ENCODE data around the gene RBL2. TPM values are rescaled to one million over a fixed set of nuclear protein-coding genes. Genes with fewer than 3 reads are reported as not detected.
"Not testable (repeated sequence)": the region's sequence is repeated elsewhere in the genome, so short reads cannot be mapped to it uniquely, and the experiment has no call there.

RBL2 gene
- polyA plus RNA-seq, 3 donors from 2014 or later, result 140 to 194 (median 186) TPM

GRCh38 chr16:53503270-53503923 lies 69.1 kb downstream of the RBL2 start:
- peak; percentile 100 for DNase-seq
- peaks cover 49 to 62% of the 10 kb centered on the region in 2 donors for H3K4me1 Mint-ChIP-seq
- H3K27me3 Mint-ChIP-seq (ENCODE audit: low read depth in 3 of 3), result peaks cover 6 to 11% (median 10%) of the 10 kb centered on the region in 3 donors
- no peaks in the 10 kb centered on the region for H3K9me3 Mint-ChIP-seq
- peak overlapping the region; percentile 89 to 96 (median 93) for H3K4me3 Mint-ChIP-seq
- H3K27ac Mint-ChIP-seq, result peak overlapping the region; percentile 80 to 98 (median 93)
- H3K36me3 Mint-ChIP-seq, result peaks cover 0 to 10% (median 4%) of the 10 kb centered on the region in 3 donors

- H3K4me1 Mint-ChIP-seq, result peaks cover 47 to 55% of the 10 kb centered on the region in 2 donors
- peak; percentile 30 to 44 (median 40) for DNase-seq
- H3K27ac Mint-ChIP-seq, result peak overlapping the region; percentile 83 to 98 (median 96)
Observed at GRCh38 chr16:53503991-53504663, 69.9 kb downstream of the RBL2 start.

GRCh38 chr16:53504665-53505064 lies 70.4 kb downstream of the RBL2 start:
- peaks cover 46 to 52% of the 10 kb centered on the region in 2 donors for H3K4me1 Mint-ChIP-seq
- peak overlapping the region; percentile 89 to 96 (median 93) for H3K4me3 Mint-ChIP-seq
- H3K27me3 Mint-ChIP-seq (ENCODE audit: low read depth in 3 of 3), result peaks cover 6 to 11% (median 10%) of the 10 kb centered on the region in 3 donors
- peak overlapping the region; percentile 83 to 98 (median 96) for H3K27ac Mint-ChIP-seq
- H3K9me3 Mint-ChIP-seq, result no peaks in the 10 kb centered on the region
- H3K36me3 Mint-ChIP-seq, result peaks cover 0 to 4% (median 3%) of the 10 kb centered on the region in 3 donors
- no peak for DNase-seq

More at GRCh38 chr16:53503991-53504663, 69.9 kb downstream of the RBL2 start:
- peak overlapping the region; percentile 89 to 96 (median 93) for H3K4me3 Mint-ChIP-seq
- no peaks in the 10 kb centered on the region for H3K9me3 Mint-ChIP-seq
- peaks cover 6 to 11% (median 10%) of the 10 kb centered on the region in 3 donors for H3K27me3 Mint-ChIP-seq (ENCODE audit: low read depth in 3 of 3)
- peaks cover 1 to 5% (median 2%) of the 10 kb centered on the region in 3 donors for H3K36me3 Mint-ChIP-seq

- Mint-ChIP-seq H3K9me3 (no peaks in the 10 kb centered on the region), H3K27me3 (ENCODE audit: low read depth in 3 of 3) (peaks cover 6 to 11% (median 10%) of the 10 kb centered on the region in 3 donors), H3K4me3 (no peak overlapping the region), H3K36me3 (peaks cover 0 to 3% (median 0%) of the 10 kb centered on the region in 3 donors), H3K27ac (peak overlapping the region in 1 of 6 donors; percentile 36), H3K4me1 (peaks cover 50 to 54% of the 10 kb centered on the region in 2 donors)
- no peak for DNase-seq
Observed at GRCh38 chr16:53506254-53506653, 72.0 kb downstream of the RBL2 start.

- Mint-ChIP-seq H3K27ac (no peak overlapping the region), H3K9me3 (no peaks in the 10 kb centered on the region), H3K36me3 (peaks cover 0 to 3% (median 0%) of the 10 kb centered on the region in 3 donors), H3K27me3 (ENCODE audit: low read depth in 3 of 3) (peaks cover 7 to 8% (median 8%) of the 10 kb centered on the region in 3 donors), H3K4me3 (no peak overlapping the region), H3K4me1 (peaks cover 52 to 55% of the 10 kb centered on the region in 2 donors)
- DNase-seq, result no peak
Observed at GRCh38 chr16:53507464-53508179, 73.4 kb downstream of the RBL2 start.

GRCh38 chr16:53509906-53510703 lies 75.8 kb downstream of the RBL2 start:
- Mint-ChIP-seq H3K36me3 (peaks cover 0 to 8% (median 0%) of the 10 kb centered on the region in 3 donors), H3K4me3 (peak overlapping the region; percentile 46 to 77 (median 72)), H3K27me3 (ENCODE audit: low read depth in 3 of 3) (peaks cover 0 to 7% (median 1%) of the 10 kb centered on the region in 3 donors), H3K4me1 (peaks cover 55 to 59% of the 10 kb centered on the region in 2 donors), H3K27ac (peak overlapping the region; percentile 11 to 81 (median 66)), H3K9me3 (no peaks in the 10 kb centered on the region)
- peak; percentile 53 to 59 (median 58) for DNase-seq

- Mint-ChIP-seq H3K36me3 (peaks cover 0 to 8% (median 0%) of the 10 kb centered on the region in 3 donors), H3K27ac (peak overlapping the region; percentile 11 to 88 (median 54)), H3K4me1 (peaks cover 56 to 61% of the 10 kb centered on the region in 2 donors), H3K27me3 (ENCODE audit: low read depth in 3 of 3) (peaks cover 0 to 7% (median 1%) of the 10 kb centered on the region in 3 donors), H3K4me3 (peak overlapping the region in 4 of 5 donors; percentile 67 to 77 (median 74)), H3K9me3 (no peaks in the 10 kb centered on the region)
- no peak for DNase-seq
Observed at GRCh38 chr16:53510704-53511070, 76.4 kb downstream of the RBL2 start.

- Mint-ChIP-seq H3K27me3 (ENCODE audit: low read depth in 3 of 3) (peaks cover 0 to 7% (median 1%) of the 10 kb centered on the region in 3 donors), H3K36me3 (peaks cover 0 to 8% (median 0%) of the 10 kb centered on the region in 3 donors), H3K4me3 (peak overlapping the region in 1 of 5 donors; percentile 3), H3K9me3 (peaks cover 0 to 2% (median 0%) of the 10 kb centered on the region in 6 donors), H3K4me1 (peaks cover 59 to 65% of the 10 kb centered on the region in 2 donors), H3K27ac (peak overlapping the region in 4 of 6 donors; percentile 38 to 88 (median 69))
- DNase-seq, result no peak
Observed at GRCh38 chr16:53511084-53511402, 76.8 kb downstream of the RBL2 start.

GRCh38 chr16:53511403-53512280 lies 77.4 kb downstream of the RBL2 start:
- H3K4me3 Mint-ChIP-seq, result peak overlapping the region in 1 of 5 donors; percentile 46
- peaks cover 0 to 8% (median 0%) of the 10 kb centered on the region in 3 donors for H3K36me3 Mint-ChIP-seq
- peaks cover 0 to 7% (median 1%) of the 10 kb centered on the region in 3 donors for H3K27me3 Mint-ChIP-seq (ENCODE audit: low read depth in 3 of 3)
- peak overlapping the region in 4 of 6 donors; percentile 35 to 88 (median 54) for H3K27ac Mint-ChIP-seq
- no peak for DNase-seq
- peaks cover 63 to 71% of the 10 kb centered on the region in 2 donors for H3K4me1 Mint-ChIP-seq
- peaks cover 0 to 2% (median 0%) of the 10 kb centered on the region in 6 donors for H3K9me3 Mint-ChIP-seq

- Mint-ChIP-seq H3K4me1 (peaks cover 74 to 83% of the 10 kb centered on the region in 2 donors), H3K27ac (peak overlapping the region in 3 of 6 donors; percentile 54 to 82 (median 79)), H3K4me3 (peak overlapping the region in 2 of 5 donors; percentile 2 to 30), H3K27me3 (ENCODE audit: low read depth in 3 of 3) (peaks cover under 1 to 12% (median 1%) of the 10 kb centered on the region in 3 donors)
- DNase-seq, H3K9me3 Mint-ChIP-seq, H3K36me3 Mint-ChIP-seq: not testable (repeated sequence)
Observed at GRCh38 chr16:53512795-53513194, 78.5 kb downstream of the RBL2 start.

- peaks cover 0 to 2% (median 0%) of the 10 kb centered on the region in 6 donors for H3K9me3 Mint-ChIP-seq
- H3K27me3 Mint-ChIP-seq (ENCODE audit: low read depth in 3 of 3), result peaks cover 5 to 16% (median 11%) of the 10 kb centered on the region in 3 donors
- peak overlapping the region in 3 of 6 donors; percentile 14 to 51 (median 18) for H3K27ac Mint-ChIP-seq
- H3K4me3 Mint-ChIP-seq, result peak overlapping the region in 2 of 5 donors; percentile 4 to 39
- no peak for DNase-seq
- peaks cover 0 to 5% (median 0%) of the 10 kb centered on the region in 3 donors for H3K36me3 Mint-ChIP-seq
- peaks cover 92 to 100% of the 10 kb centered on the region in 2 donors for H3K4me1 Mint-ChIP-seq
Observed at GRCh38 chr16:53515259-53515658, 81.0 kb downstream of the RBL2 start.

- no peak for DNase-seq
- peak overlapping the region in 2 of 6 donors; percentile 14 to 21 for H3K27ac Mint-ChIP-seq
- peaks cover 92 to 99% of the 10 kb centered on the region in 2 donors for H3K4me1 Mint-ChIP-seq
- H3K9me3 Mint-ChIP-seq, result peaks cover 0 to 2% (median 0%) of the 10 kb centered on the region in 6 donors
- H3K4me3 Mint-ChIP-seq, result peak overlapping the region in 4 of 5 donors; percentile 3 to 66 (median 18)
- peaks cover 5 to 16% (median 11%) of the 10 kb centered on the region in 3 donors for H3K27me3 Mint-ChIP-seq (ENCODE audit: low read depth in 3 of 3)
- peaks cover 0 to 5% (median 0%) of the 10 kb centered on the region in 3 donors for H3K36me3 Mint-ChIP-seq
Observed at GRCh38 chr16:53515811-53516210, 81.5 kb downstream of the RBL2 start.
